Lower leg skin (tissue), 4 donors: ENCODE data around the gene ATP8A2. TPM values are rescaled to one million over a fixed set of nuclear protein-coding genes. Genes with fewer than 3 reads are reported as not detected.
"Not testable (repeated sequence)": the region's sequence is repeated elsewhere in the genome, so short reads cannot be mapped to it uniquely, and the experiment has no call there.

Experiments used
- DNase-seq, 2 donors: peaks; one replicate each; pipeline ENCODE4 v3.0.0-alpha.2; 2019; ENCODE audit warnings: low spot score in 2 of 2
- H3K4me3 ChIP-seq: fragments of 200-600 bp; sonication (generic); 2 replicates; pipeline ENCODE4 v1.5.1; 2017; ENCODE audit warnings: mild to moderate bottlenecking, low read depth; ENCODE audit not compliant: poor library complexity, severe bottlenecking
- CTCF ChIP-seq, 3 donors: fragments of 450-650 bp; IDR thresholded peaks; one replicate each; pipeline ENCODE4 v1.5.1; 2016; ENCODE audit warnings: antibody characterized with exemption in 3 of 3, mild to moderate bottlenecking in 3 of 3, moderate library complexity in 2 of 3
- POLR2A ChIP-seq, 2 donors: fragments of 450-650 bp; IDR thresholded peaks; one replicate each; pipeline ENCODE4 v1.6.1; 2016 to 2017; ENCODE audit warnings: antibody characterized with exemption in 2 of 2, mild to moderate bottlenecking in 1 of 2, moderate library complexity in 1 of 2
- WGBS, 2 donors: methylation state at CpG; one replicate each; pipeline ENCODE4 v1.1.5; 2018; 5-methylcytosine and 5-hydroxymethylcytosine counted together
- intact Hi-C: fragments of 100-400 bp; cut with DNase I; formaldehyde crosslinking; loops from one replicate; pipeline ENCODE4 v1.15.0; 2023; ENCODE audit warnings: low total_unique reads
- total RNA-seq, 4 donors: library from RNA; depleted of rRNA; stranded (reverse); fragments of >200 nt; gene quantifications; one replicate each; pipeline ENCODE4 v1.1.0, GENCODE V29; 2016

ATP8A2 gene
- total RNA-seq, 4 donors from 2014 or later, result 0.05 to 0.23 TPM; not detected in 2

GRCh38 chr13:25771202-25771601, 399.4 kb downstream of the ATP8A2 start:
- WGBS, 2 donors, result 41 to 59% methylated on average over 5 of the region's 5 CpGs
- TF ChIP-seq CTCF (IDR thresholded peaks at IDR 0.05) (no peak), POLR2A (IDR thresholded peaks at IDR 0.05) (no peak)
- intact Hi-C loops, result no loop called here
- no peak overlapping the region for H3K4me3 ChIP-seq
- peak in 1 of 2 donors; percentile 46 for DNase-seq

- no peak overlapping the region for H3K4me3 ChIP-seq
- peak in 1 of 2 donors; percentile 26 for DNase-seq
- WGBS, 2 donors, result 47 to 49% methylated on average over 13 of the region's 13 CpGs
- intact Hi-C loops, result no loop called here
- TF ChIP-seq CTCF (IDR thresholded peaks at IDR 0.05), result no peak
- no peak for TF ChIP-seq POLR2A (IDR thresholded peaks at IDR 0.05)
Observed at GRCh38 chr13:25771641-25772478, 400.1 kb downstream of the ATP8A2 start.

- WGBS, 2 donors, result 91 to 93% methylated on average over 8 of the region's 8 CpGs
- intact Hi-C loops, H3K4me3 ChIP-seq: not testable (repeated sequence)
- DNase-seq, result peak in 1 of 2 donors; percentile 32
Observed at GRCh38 chr13:25772534-25772933, 400.8 kb downstream of the ATP8A2 start.

DNA sequence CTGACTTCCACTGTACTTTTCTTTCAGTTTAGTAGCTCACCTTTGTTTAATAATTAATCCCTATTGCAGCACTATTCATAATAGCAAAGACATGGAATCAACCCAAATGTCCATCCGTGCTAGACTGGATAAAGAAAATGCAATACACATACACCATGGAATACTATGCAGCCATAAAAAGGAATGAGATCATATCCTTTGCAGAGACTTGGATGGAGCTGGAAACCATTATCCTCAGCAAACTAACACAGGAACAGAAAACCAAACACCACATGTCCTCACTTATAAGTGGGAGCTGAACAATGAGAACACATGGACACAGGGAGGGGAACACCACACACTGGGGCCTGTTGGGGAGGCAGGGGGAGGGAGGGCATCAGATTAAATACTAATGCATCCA, 402.3 kb downstream of the ATP8A2 start:
- DNase-seq, result peak in 1 of 2 donors; percentile 3
- 82 to 90% methylated on average over 1 of the region's 1 CpG for WGBS, 2 donors
- intact Hi-C loops, H3K4me3 ChIP-seq: not testable (repeated sequence)

GRCh38 chr13:25775275-25775674, 403.5 kb downstream of the ATP8A2 start:
- DNase-seq, result no peak
- TF ChIP-seq POLR2A (IDR thresholded peaks at IDR 0.05) (no peak), CTCF (IDR thresholded peaks at IDR 0.05) (no peak)
- intact Hi-C loops, result no loop called here
- 84 to 87% methylated on average over 3 of the region's 3 CpGs for WGBS, 2 donors
- H3K4me3 ChIP-seq, result no peak overlapping the region

- no peak overlapping the region for H3K4me3 ChIP-seq
- WGBS, 2 donors, result 77 to 83% methylated on average over 4 of the region's 4 CpGs
- no peak for TF ChIP-seq CTCF (IDR thresholded peaks at IDR 0.05)
- no peak for TF ChIP-seq POLR2A (IDR thresholded peaks at IDR 0.05)
- intact Hi-C loops, result no loop called here
- DNase-seq, result peak in 1 of 2 donors; percentile 57
Observed at GRCh38 chr13:25775986-25776385, 404.2 kb downstream of the ATP8A2 start.

DNA sequence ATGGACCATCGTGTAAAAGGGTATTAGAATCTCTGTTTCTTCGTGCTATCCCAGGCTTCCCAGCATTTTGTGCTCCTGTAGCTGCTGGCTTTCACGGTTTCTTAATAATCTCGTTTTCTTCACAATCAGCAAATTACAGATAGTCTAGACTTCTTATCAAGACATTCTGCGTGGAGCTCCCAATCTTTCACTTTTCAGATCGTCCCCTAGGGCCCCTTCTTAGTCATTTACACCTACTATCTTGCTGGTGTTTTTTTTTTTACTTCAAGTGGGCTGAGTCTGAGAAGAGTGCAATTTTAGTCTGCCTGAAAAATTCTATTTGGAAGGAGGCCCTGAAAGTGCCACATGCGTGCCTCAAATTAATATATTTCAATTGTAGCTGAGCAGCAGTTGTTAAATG, 404.9 kb downstream of the ATP8A2 start:
- TF ChIP-seq CTCF (IDR thresholded peaks at IDR 0.05) (no peak), POLR2A (IDR thresholded peaks at IDR 0.05) (no peak)
- DNase-seq, result peak in 1 of 2 donors; percentile 21
- 83% methylated on average over 7 of the region's 7 CpGs for WGBS, 2 donors
- H3K4me3 ChIP-seq, result no peak overlapping the region
- intact Hi-C loops, result no loop called here
